Transverse colon (tissue), 3 donors: ENCODE measurements around the gene PPM1D.

Experiments used
- CTCF ChIP-seq, 5 experiments: fragments of 200-600 bp in 3 of 5; fragments of 450-650 bp in 2 of 5; sonication (generic) in 3 of 5; IDR thresholded peaks; 1 replicate in 2 of 5; 2 replicates in 3 of 5; pipeline ENCODE4 v1.5.1; 2016 to 2017; ENCODE audit warnings: antibody characterized with exemption in 5 of 5, inconsistent platforms in 3 of 5, mild to moderate bottlenecking in 2 of 5, moderate library complexity in 1 of 5
- POLR2A ChIP-seq: fragments of 450-650 bp; IDR thresholded peaks from one replicate; pipeline ENCODE4 v1.6.1; 2016; ENCODE audit warnings: antibody characterized with exemption, mild to moderate bottlenecking, moderate library complexity

GRCh38 chr17:60712675-60713074 lies 112.7 kb downstream of the PPM1D start:
- TF ChIP-seq POLR2A (no peak), CTCF (IDR thresholded peaks at IDR 0.05) (no peak)
